Measurements from ENCODE around the gene SUSD4.

DNA sequence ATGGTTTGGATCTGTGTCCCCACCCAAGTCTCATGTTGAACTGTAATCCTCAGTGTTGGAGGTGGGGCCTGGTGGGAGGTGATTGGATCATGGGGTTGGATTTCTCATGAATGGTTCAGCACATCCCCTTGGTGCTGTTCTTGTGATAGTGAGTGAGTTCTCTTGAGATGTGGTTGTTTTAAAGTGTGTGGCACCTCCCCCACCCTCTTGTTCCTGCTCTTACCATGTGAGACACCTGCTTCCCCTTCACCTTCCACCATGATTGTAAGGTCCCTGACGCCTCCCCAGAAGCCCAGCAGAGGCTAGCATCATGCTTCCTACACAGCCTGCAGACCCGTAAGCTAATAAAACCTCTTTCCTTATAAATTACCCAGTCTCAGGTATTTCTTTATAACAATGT, 55.8 kb downstream of the SUSD4 start:
- TF ChIP-seq CTCF (IDR thresholded peaks at IDR 0.05): no peak
- TF ChIP-seq POLR2AphosphoS5 (IDR thresholded peaks at IDR 0.05): no peak
- TF ChIP-seq POLR2A (IDR thresholded peaks at IDR 0.05): no peak

All from prostate gland (tissue), 2 donors.